Neural crest cell (in vitro differentiated cells): Measurements from ENCODE around the gene XYLT1. TPM values are rescaled to one million over a fixed set of nuclear protein-coding genes. Genes with fewer than 3 reads are reported as not detected.
A peak's percentile ranks its signal among the peaks of the same experiment; 100 is the strongest.
"Not testable (repeated sequence)": the region's sequence is repeated elsewhere in the genome, so short reads cannot be mapped to it uniquely, and the experiment has no call there.

Experiments used
- DNase-seq: peaks from one replicate; pipeline ENCODE4 v3.0.0; 2021; ENCODE audit warnings: low read depth, mixed read lengths, low spot score
- H3K27ac Mint-ChIP-seq: one replicate; pipeline ENCODE4 v1.8.0; 2021; ENCODE audit warnings: mild to moderate bottlenecking, mixed read lengths; ENCODE audit not compliant: unreplicated experiment
- H3K27me3 Mint-ChIP-seq: 2 replicates; pipeline ENCODE4 v1.8.0; 2021; ENCODE audit warnings: low read depth, mild to moderate bottlenecking, mixed read lengths
- H3K36me3 Mint-ChIP-seq: 2 replicates; pipeline ENCODE4 v1.8.0; 2021; ENCODE audit warnings: low read depth, mild to moderate bottlenecking, mixed read lengths
- H3K4me1 Mint-ChIP-seq: 2 replicates; pipeline ENCODE4 v1.8.0; 2021; ENCODE audit warnings: mixed read lengths
- H3K4me3 Mint-ChIP-seq: one replicate; pipeline ENCODE4 v1.8.0; 2021; ENCODE audit warnings: mild to moderate bottlenecking, mixed read lengths
- H3K9me3 Mint-ChIP-seq: 2 replicates; pipeline ENCODE4 v1.8.0; 2021; ENCODE audit warnings: mixed read lengths
- CTCF ChIP-seq: fragments of 200-600 bp; sonication (generic); conservative IDR thresholded peaks from 2 replicates; pipeline ENCODE4 v1.5.0; 2021; ENCODE audit warnings: antibody characterized with exemption, mild to moderate bottlenecking
- total RNA-seq: library from RNA; stranded (reverse); gene quantifications from 2 replicates; pipeline ENCODE4 v1.2.1, GENCODE V29; 2021

XYLT1 gene
- total RNA-seq, 1 donor from 2014 or later: 15.0 TPM

DNA sequence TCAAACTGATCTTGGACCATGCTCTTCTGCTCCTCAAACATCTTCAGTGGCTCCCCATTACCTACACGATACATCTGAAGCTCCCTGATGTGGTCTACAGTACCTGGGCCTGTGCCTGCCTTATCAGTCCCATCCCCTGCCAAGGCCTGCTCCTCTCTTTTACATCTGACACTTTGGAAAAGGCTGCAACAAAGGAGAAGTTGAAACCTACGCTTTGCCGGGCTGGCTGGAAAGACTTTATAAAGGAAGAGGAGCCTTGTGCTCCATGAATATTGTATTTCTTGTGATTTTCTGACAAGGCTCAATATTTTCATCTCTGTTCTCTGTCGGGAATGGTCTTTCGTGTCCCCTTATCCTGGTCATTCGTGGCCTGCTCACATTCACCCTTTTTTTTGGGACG is 132.5 kb downstream of the XYLT1 start:
- H3K4me3 Mint-ChIP-seq: no peak overlapping the region
- no peak overlapping the region for H3K27ac Mint-ChIP-seq
- no peaks in the 10 kb centered on the region for H3K9me3 Mint-ChIP-seq
- DNase-seq: no peak
- H3K4me1 Mint-ChIP-seq: peaks cover 8% of the 10 kb centered on the region
- TF ChIP-seq CTCF: no peak
- H3K36me3 Mint-ChIP-seq: no peaks in the 10 kb centered on the region
- no peaks in the 10 kb centered on the region for H3K27me3 Mint-ChIP-seq

- Mint-ChIP-seq H3K27ac (no peak overlapping the region), H3K4me3 (no peak overlapping the region), H3K27me3 (no peaks in the 10 kb centered on the region), H3K9me3 (no peaks in the 10 kb centered on the region), H3K4me1 (peaks cover 8% of the 10 kb centered on the region), H3K36me3 (no peaks in the 10 kb centered on the region)
- TF ChIP-seq CTCF: no peak
- no peak for DNase-seq
These were observed 134.2 kb downstream of the XYLT1 start for GRCh38 chr16:17336530-17336900.

DNA sequence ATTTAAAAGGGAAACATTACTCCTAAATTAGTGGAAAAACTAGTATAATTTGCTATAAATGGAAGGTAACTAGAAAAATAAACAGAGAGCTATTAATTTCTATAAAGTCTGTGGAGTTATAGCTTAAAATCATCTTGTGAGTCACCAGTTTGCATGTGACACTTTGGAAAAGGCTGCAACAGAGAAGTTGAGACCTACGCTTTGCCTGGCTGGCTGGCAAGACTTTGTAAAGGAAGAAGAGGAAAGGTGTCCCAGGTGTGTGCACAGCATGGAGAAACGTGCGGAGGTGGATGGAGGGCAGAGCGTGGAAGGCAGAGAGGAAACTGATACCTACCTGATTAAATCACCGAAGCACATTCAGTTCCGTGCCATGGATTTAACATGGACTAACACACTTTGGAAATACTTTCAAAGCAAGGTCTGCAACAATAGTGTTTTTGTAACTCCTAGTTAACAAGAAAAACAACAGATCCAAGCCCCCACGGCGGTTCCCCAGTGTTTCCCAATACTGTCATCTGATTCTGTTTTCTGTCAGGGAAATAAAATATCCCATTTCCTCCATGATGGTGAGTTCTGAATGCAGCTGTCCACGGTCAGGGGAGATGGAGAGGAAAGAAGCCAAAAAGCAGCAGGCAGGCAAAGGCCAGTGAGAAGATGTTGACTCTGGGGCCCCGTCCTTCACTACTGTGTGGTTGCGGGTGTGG is 134.8 kb downstream of the XYLT1 start:
- Mint-ChIP-seq H3K4me1 (peaks cover 8% of the 10 kb centered on the region), H3K27me3 (no peaks in the 10 kb centered on the region), H3K4me3 (no peak overlapping the region), H3K27ac (no peak overlapping the region), H3K9me3 (no peaks in the 10 kb centered on the region), H3K36me3 (no peaks in the 10 kb centered on the region)
- TF ChIP-seq CTCF: no peak
- DNase-seq: no peak

DNA sequence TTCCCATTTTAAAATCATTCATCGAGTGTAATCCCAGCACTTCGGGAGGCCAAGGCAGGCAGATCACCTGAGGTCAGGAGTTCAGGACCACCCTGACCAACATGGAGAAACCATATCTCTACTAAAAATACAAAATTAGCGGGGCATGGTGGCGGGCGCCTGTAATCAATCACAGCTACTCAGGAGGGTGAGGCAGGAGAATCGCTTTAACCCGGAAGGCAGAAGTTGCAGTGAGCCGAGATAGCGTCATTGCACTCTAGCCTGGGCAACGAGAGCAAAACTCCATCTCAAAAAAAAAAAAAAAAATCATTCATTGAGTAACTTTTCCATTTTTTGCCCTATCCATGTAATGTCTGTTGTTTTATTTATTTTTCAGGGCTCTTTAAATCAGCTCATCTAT is 135.4 kb downstream of the XYLT1 start:
- H3K9me3 Mint-ChIP-seq, H3K4me1 Mint-ChIP-seq, H3K27me3 Mint-ChIP-seq, H3K36me3 Mint-ChIP-seq, H3K4me3 Mint-ChIP-seq, H3K27ac Mint-ChIP-seq, DNase-seq: not testable (repeated sequence)

- no peak overlapping the region for H3K4me3 Mint-ChIP-seq
- peak overlapping the region; percentile 62 for H3K27ac Mint-ChIP-seq
- TF ChIP-seq CTCF: no peak
These were observed 136.7 kb downstream of the XYLT1 start for GRCh38 chr16:17334096-17334495.

GRCh38 chr16:17333229-17333628 is 137.5 kb downstream of the XYLT1 start:
- TF ChIP-seq CTCF: no peak
- Mint-ChIP-seq H3K4me3 (no peak overlapping the region), H3K27me3 (no peaks in the 10 kb centered on the region), H3K9me3 (no peaks in the 10 kb centered on the region), H3K4me1 (peaks cover 8% of the 10 kb centered on the region), H3K36me3 (no peaks in the 10 kb centered on the region), H3K27ac (no peak overlapping the region)
- no peak for DNase-seq

More at GRCh38 chr16:17334096-17334495, 136.7 kb downstream of the XYLT1 start:
- Mint-ChIP-seq H3K36me3 (no peaks in the 10 kb centered on the region), H3K9me3 (no peaks in the 10 kb centered on the region), H3K27me3 (no peaks in the 10 kb centered on the region), H3K4me1 (peaks cover 8% of the 10 kb centered on the region)
- no peak for DNase-seq
